Measurements from ENCODE around the gene IL32.

The IL32 gene, protein sequence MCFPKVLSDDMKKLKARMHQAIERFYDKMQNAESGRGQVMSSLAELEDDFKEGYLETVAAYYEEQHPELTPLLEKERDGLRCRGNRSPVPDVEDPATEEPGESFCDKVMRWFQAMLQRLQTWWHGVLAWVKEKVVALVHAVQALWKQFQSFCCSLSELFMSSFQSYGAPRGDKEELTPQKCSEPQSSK

DNA sequence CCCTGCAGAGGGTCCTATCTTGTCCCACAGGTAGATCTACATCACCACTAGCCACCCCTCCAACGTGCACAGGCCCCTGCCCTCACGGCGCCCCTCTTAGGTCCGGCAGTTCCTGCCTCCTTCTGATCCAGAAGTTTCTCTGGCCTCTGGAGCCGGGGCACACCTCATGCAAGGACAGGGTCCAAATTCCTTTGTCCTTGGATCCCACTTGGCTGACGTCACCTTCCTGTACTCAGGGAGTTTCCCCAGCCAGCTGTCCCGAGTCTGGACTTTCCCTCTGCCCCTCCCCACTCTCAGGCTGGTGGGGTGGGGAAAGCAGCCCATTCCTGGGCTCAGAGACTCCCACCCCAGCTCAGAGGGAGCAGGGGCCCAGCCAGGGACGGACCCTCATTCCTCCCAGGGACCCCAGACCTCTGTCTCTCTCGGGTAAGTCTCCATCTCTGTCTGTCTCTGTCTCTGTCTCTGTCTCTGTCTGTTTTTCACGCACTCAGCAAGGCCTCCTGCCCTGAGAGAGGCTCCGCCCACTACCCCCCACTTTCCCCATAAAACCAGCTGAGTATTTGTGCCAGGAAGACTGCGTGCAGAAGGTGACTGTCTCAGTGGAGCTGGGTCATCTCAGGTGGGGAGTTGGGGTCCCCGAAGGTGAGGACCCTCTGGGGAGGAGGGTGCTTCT, at the start of gene IL32:
Gene IL32 (plus strand): TSS at position 572 of the 673 bp plus-strand sequence. CDS start 172 bp downstream, outside the sequence.
- peak; percentile 69 to 86 for DNase-seq

DNA sequence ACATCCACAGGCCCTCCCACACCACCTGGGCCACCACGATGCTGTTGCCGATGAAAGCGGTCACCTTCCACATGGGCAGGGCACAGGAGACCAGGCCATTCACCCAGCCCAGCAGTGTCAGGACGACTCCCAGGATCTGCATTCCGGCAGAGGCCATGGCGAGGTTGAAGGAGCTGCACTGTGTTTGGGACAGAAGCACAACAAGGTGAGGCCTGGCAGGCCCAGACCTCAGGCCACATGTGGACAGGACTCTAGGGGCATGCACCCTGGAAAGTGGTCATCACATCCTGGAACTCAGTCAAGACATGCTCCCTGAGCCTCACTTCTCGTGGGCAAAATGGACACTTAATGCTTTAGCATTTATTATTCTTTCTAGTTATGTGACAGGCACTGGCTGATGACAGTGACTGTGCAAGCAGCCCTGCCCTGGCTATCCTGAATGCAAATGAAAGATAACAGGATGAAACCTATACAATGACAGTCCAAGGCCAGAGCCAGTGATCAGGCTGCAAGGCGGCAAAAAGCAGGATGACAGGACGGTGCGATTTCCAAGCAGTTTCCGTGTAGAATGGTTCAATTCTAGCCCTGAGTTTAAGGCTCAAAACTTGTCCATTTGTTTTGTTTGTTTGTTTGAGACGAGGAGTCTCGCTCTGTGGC, 49.4 kb upstream of the IL32 start:
- no peak for DNase-seq

DNA sequence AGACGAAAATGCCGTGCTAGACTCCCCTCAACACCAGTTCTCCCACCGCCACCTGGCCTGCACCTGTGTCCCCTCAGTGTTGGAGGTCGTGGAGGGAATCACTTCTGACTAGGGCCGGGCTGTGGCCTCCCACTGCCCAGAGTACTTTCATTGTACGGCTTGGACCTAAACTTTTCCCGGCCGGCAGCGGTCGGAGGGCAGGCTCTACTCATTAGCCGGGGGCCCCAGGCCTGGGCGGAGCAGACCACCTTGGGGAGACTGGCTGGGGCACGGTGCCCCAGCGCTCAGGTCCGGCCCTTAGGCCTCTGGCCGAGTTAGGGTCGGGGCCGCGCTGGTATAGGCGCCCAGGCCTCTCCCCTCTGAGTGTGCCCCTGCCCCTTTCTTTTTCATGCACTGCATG, 48.1 kb upstream of the IL32 start:
- DNase-seq = no peak

DNA sequence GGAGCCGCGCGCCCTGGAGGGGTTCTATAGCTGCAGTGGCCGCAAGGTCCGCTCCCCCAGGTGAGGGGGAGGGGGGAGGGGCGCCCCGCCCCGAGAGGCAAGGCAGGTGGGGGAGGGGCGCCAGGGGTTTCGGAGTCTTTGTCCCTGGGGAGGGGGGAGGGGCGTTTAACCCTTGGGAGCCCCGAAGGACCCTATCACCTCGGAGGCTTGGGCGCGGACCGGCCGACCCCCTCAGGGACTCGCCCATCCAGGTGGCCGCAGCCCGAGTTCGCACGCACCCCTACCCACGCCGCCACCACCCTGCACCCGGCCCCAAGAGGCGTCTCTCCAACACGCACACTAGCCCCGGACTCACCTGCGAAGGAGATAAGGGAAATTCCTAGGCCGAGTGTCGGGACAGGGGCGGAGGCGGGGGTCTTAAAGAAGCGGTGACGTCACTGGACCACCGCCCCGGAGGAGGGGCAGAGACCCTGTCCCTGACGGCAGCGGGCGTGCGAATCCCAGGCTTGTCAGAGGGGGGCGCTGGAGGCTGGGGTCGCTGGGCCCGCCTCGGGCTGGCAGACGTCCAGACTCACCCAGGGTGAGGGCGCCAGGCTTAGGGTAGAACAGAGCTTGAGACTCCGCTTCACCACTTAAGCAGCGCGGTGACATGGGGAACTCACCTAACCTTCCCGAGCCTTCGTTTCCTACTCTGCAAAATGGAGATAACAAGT, 47.5 kb upstream of the IL32 start, which contains the start of gene CLDN6:
Gene CLDN6 (minus strand): TSS at position 390 of the 713 bp plus-strand sequence. CDS start 2,162 bp downstream, outside the sequence.
- DNase-seq = no peak

DNA sequence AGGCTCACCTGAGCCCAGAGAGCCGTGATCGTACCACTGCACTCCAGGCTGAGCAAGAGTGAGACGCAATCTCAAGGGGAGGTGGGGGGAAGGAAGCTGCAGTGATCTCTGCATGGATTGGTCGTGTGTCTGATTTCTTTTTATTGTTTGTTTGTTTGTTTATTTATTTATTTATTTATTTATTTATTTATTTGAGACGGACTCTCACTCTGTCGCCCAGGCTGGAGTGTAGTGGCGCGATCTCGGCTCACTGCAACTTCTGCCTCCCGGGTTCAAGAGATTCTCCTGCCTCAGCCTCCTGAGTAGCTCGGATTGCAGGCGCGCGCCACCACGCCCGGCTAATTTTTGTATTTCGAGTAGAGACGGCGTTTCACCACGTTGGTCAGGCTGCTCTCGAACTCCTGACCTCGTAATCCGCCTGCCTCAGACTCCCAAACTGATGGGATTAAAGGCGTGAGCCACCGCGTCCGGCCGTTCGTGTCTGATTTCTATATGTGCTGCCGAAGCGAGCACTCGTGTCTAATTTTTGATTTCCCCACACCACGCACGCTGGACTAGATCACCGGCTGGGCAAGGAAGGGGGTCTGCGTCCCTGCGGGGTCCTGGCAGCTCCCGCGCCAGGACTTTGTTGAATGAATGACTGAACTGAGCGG, 45.7 kb upstream of the IL32 start:
- no peak for DNase-seq

DNA sequence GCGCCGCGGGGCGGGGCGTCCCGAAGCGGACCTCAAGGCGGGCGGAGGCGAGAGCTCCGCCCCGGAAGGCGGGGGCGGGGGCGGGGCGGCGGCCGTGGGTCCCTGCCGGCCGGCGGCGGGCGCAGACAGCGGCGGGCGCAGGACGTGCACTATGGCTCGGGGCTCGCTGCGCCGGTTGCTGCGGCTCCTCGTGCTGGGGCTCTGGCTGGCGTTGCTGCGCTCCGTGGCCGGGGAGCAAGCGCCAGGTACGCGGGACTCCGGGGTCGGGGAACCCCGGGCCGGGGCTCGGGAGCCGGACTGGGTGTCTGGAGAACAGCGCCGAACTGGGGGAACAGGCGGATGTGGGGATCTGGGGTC, 45.2 kb upstream of the IL32 start, which contains the start of gene TNFRSF12A:
Gene TNFRSF12A (plus strand): TSS at position 122 of the 357 bp plus-strand sequence. CDS start 30 bp downstream, at position 152.
- peak; percentile 76 to 77 for DNase-seq

DNA sequence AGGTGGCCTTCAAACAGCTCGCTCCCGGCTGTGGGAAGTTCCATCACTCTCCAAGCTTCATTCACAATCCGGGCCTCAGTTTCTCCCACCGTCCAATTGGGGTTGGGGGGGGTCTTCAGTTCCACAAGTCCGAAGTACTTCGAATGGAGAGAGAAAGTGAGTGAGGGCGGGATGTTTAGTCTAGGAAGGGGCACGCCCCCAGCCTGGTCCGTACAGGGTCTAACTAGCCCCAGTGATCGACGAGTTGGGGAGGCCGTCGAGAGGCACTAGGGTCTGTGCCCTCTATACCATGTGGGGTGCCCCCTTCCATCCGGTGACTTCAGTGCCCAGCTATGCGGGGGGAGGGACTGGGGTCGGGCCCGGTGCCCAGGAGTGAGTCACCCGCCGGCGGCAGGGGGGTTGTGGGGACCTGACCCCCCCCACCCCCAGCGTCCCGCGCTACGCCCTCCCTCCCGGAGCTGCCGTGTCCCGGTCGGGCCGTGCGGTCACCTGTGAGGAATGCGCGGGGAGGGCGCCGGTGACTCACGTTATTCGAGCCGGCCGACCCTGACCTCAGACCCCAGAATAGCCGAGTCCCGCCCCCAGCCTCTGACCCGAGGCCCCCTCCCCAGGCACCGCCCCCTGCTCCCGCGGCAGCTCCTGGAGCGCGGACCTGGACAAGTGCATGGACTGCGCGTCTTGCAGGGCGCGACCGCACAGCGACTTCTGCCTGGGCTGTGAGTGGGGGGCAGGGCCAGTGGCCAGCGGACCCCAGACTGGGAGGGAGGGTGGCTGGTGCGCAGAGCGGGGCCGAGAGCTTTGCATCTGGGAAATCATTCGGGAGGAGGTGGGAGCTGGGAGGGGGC, 44.6 kb upstream of the IL32 start:
- peak; percentile 62 to 68 for DNase-seq

DNA sequence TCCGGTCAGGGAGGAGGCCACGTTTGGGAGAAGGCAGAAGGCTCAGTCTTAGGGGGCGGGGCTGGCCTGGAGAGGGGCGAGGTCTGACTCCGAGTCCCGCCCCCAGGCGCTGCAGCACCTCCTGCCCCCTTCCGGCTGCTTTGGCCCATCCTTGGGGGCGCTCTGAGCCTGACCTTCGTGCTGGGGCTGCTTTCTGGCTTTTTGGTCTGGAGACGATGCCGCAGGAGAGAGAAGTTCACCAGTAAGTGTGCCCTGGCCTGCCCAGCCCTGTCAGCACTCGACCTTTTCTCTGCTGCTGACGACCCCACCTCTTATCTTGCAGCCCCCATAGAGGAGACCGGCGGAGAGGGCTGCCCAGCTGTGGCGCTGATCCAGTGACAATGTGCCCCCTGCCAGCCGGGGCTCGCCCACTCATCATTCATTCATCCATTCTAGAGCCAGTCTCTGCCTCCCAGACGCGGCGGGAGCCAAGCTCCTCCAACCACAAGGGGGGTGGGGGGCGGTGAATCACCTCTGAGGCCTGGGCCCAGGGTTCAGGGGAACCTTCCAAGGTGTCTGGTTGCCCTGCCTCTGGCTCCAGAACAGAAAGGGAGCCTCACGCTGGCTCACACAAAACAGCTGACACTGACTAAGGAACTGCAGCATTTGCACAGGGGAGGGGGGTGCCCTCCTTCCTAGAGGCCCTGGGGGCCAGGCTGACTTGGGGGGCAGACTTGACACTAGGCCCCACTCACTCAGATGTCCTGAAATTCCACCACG, 43.8 kb upstream of the IL32 start:
- peak; percentile 65 to 67 for DNase-seq

DNA sequence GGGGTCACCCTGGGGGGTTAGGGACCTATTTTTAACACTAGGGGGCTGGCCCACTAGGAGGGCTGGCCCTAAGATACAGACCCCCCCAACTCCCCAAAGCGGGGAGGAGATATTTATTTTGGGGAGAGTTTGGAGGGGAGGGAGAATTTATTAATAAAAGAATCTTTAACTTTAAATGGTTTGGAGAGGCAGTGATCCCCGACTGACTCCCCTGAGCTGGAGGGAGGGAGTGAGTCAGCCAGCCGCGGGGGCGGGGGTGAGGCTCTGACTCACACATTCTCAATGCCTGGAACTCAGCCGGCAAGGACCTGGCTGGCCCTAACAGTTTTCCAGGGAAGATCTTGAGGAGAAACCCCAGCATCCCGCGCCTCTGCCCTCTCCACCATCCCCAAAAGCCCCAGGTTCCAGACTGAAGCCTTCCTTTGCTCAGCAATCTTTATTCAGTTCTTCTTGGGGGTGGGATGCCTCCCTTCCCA, 43.2 kb upstream of the IL32 start:
- DNase-seq = peak; percentile 61 to 73

DNA sequence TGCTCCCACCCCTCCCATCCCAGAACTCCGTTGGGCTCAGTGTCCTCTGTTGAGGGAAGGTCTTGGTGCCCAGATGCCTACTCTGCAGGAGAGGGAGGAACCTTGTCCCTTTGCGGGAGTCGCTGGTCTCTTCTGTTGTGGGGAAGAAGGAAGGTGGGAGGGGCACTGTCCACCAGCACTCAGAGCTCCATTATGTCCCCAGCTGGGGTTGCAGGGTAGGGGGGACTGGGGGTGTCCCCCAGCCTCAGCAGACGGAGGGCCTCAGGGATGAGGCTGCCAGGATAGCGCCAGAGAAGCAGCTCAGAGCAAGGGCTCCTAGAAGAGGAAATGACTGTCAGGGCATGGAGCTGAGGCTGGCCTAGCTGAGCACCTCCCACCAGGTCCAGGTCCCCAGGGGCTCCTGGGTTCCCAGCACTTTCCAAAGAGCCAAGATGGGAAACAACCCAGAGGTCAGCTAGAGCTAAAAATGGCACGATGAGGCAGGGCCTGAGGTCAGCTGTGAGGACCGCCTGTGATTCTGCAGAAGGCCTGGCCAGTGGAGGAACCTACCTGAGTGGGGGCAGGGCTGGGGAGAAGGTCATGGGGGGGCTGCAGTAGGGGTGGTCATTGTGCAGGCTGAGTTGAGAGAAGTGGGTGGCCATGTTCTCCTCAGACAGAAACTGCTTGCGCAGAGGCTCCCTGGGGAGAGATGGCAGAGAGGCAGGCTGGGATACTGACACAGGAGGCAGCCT, 42.6 kb upstream of the IL32 start:
- no peak for DNase-seq

DNA sequence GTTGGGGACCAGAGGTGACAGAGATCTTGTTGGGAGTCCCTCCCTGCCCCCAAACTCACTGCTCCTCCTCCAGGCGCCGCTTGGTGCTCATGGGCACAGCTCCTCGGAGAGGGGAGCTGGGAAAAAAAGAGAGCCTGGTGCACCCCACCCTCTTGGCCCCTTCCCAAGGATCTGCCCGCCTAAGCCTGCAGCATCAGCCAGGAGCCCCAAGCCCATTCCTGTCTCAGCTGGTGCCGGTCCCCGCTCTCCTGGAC, 42.1 kb upstream of the IL32 start:
- no peak for DNase-seq

DNA sequence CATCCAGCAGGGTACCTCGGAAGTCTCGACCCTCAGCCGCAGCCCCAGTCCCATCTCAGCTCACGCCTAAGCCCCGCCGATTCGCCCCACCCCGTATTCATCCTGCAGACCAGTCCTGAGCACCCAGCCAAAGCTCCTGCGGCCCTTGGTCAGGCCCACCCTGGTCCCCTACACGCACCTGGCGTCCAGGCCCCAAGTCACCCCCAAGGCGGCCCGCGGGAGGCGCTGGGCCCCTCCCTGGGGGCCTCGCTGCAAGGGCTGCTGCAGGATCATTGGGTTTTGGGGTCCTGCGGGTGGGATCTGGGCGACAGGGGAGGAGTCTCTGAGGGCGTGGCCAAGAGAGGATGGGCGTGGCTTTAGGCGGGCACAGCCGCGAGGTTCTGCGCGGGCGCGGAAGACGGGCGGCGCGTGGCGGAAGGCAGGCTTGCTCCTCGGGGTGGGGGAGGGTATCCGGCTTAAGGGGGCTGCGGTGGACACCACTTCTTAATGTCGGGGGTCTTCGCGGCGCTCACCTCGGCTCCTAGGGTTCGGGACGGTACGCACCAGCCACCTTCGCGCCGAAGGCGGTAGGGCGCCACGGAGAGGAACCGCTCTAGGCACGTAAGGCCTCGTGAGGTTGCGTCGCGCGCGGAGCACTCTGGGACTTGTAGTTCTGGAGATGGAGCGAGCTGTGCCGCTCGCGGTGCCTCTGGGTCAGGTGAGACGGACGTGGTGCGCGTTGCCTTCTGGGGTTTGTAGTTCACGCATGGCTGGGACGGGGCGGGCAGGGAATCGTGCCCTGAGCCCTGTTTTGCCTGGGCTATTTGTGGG, 41.6 kb upstream of the IL32 start, which contains the start of the genes HCFC1R1 and THOC6:
Gene HCFC1R1 (minus strand): TSS at position 274 of the 810 bp plus-strand sequence. CDS start 1 bp downstream, at position 273.
Gene THOC6 (plus strand): TSS at position 367 of the 810 bp plus-strand sequence. CDS start 292 bp downstream, at position 659.
- peak; percentile 95 to 96 for DNase-seq

DNA sequence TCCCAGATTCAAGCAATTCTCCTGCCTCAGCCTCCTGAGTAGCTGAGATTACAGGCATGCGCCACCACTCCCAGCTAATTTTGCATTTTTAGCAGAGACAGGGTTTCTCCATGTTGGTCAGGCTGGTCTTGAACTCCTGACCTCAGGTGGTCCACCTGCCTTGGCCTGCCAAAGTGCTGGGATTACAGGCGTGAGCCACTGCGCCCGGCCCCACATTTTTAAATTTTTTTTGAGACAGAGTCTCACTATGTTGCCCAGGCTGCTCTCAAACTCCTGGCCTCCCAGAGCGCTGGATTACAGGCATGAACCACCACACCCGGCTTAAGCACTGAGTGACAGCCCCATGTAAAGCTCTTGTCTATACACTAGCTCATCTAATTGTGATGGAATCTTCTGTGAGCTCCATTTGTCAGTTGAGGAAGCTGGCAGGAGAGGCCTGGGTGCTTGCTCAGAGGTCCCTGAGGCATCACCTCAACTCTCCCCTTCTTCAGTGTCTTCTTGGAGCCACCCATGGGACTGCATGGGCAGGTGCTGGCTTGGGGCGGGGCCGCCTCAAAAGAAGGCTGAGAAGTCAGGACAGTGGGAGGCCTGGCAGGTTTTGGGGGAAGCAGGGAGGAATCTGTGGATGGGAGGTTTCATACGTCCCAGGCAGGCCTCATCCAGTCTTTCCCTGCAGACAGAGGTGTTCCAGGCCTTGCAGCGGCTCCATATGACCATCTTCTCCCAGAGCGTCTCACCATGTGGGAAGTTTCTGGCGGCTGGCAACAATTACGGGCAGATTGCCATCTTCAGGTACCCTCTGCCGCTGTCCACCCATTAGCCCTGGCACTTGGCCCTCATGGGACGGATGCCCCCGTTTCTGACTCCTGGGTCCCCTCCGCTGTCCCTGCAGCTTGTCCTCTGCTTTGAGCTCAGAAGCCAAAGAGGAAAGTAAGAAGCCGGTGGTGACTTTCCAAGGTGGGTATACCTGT, 40.1 kb upstream of the IL32 start:
- DNase-seq = no peak

DNA sequence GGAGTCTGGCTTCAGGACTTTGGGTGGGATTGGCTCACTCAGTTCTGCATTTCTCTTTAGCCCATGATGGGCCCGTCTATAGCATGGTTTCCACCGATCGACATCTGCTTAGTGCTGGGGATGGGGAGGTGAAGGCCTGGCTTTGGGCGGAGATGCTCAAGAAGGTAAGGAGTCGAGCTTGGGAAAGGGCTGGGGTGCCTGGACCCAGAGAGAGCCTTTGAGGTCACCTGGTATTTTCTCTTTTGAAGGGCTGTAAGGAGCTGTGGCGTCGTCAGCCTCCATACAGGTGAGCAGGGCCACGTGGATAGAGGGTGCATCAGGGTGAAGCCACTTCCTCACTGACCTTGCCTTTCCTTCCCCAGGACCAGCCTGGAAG, 39.4 kb upstream of the IL32 start:
- DNase-seq = no peak

DNA sequence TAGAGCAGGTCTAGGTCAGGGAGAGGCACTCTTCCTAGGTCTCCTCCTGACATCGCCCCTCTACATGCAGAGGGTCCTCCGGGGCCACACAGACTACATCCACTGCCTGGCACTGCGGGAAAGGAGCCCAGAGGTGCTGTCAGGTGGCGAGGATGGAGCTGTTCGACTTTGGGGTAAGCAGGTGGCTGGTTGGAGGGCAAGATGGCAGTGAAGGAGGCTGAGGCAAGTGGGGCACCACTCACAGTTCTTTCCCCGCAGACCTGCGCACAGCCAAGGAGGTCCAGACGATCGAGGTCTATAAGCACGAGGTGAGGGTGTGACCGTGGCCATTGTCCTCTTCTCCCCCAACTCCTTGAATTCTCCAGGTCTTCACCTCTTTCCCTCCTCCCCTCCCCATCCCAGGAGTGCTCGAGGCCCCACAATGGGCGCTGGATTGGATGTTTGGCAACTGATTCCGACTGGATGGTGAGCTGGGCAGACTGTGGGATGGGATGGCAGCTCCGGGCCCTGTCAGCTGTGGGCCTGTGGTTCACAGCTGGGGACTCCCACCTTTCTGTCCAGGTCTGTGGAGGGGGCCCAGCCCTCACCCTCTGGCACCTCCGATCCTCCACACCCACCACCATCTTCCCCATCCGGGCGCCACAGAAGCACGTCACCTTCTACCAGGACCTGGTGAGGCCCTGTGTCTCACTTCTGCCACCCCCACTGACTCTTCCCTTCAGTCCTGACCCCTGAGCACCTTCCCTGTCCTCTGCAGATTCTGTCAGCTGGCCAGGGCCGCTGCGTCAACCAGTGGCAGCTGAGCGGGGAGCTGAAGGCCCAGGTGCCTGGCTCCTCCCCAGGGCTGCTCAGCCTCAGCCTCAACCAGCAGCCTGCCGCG, 38.6 kb upstream of the IL32 start:
- no peak for DNase-seq

DNA sequence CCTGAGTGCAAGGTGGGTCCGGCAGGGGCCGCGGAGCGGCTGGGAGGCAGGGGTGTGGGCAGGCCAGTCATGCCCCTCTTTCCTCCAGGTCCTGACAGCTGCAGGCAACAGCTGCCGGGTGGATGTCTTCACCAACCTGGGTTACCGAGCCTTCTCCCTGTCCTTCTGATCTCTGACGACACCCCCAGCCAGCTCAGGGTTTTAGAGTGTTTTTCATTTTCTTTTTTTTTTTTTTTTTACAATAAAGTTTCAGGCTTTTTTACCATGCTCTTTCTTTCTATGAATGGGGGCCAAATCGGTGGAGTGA, 38.0 kb upstream of the IL32 start:
- no peak for DNase-seq

Measured in CD4-positive, alpha-beta T cell treated with Interleukin-1 beta for 1 hour (primary cell).